Measurements from ENCODE around the gene LARP4B. TPM values are rescaled to one million over a fixed set of nuclear protein-coding genes. Genes with fewer than 3 reads are reported as not detected.

LARP4B gene
- total RNA-seq, 1 donor from 2014 or later, result 33.1 TPM

DNA sequence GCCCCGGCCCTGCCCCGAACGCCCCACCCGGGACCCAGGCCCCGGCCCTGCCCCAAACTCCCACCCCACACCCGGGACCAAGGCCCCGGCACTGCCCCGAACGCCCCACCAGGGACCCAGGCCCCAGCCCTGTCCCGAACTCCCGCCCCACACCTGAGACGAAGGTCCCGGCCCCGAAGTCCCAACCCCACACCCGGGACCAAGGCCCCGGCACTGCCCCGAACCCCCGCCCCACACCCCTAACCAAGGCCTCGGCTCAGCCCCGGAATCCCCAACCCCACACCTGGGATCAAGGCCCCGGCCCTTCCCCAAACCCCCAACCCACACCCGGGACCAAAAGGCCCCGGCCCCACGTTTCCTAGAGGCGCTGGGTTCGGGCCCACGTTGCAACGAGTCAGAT lies 1.1 kb upstream of the LARP4B start:
- Histone ChIP-seq H3K27me3 (no peaks in the 10 kb centered on the region), H4K20me1 (ENCODE audit: low read depth) (peaks cover 33% of the 10 kb centered on the region), H3K9ac (no peak overlapping the region), H3K4me1 (peaks cover 11% of the 10 kb centered on the region), H3K4me2 (peak overlapping the region; percentile 87), H3K9me3 (ENCODE audit: low read depth) (no peaks in the 10 kb centered on the region), H3F3A (ENCODE audit: low read depth) (peaks cover 25% of the 10 kb centered on the region), H3K4me3 (peak overlapping the region; percentile 61), H3K79me2 (ENCODE audit: low read depth) (peaks cover 35% of the 10 kb centered on the region), H3K27ac (no peak overlapping the region), H2AFZ (replicated peaks) (no peak overlapping the region), H3K36me3 (no peaks in the 10 kb centered on the region)
- DNase-seq (ENCODE audit: low spot score), result no peak
- H3K4me1 Mint-ChIP-seq, result peaks cover 21% of the 10 kb centered on the region
- peak overlapping the region; percentile 82 for H3K4me3 Mint-ChIP-seq
- H3K36me3 Mint-ChIP-seq, result peaks cover 3% of the 10 kb centered on the region
- H3K9me3 Mint-ChIP-seq, result no peaks in the 10 kb centered on the region
- TF ChIP-seq, protein P1, sequence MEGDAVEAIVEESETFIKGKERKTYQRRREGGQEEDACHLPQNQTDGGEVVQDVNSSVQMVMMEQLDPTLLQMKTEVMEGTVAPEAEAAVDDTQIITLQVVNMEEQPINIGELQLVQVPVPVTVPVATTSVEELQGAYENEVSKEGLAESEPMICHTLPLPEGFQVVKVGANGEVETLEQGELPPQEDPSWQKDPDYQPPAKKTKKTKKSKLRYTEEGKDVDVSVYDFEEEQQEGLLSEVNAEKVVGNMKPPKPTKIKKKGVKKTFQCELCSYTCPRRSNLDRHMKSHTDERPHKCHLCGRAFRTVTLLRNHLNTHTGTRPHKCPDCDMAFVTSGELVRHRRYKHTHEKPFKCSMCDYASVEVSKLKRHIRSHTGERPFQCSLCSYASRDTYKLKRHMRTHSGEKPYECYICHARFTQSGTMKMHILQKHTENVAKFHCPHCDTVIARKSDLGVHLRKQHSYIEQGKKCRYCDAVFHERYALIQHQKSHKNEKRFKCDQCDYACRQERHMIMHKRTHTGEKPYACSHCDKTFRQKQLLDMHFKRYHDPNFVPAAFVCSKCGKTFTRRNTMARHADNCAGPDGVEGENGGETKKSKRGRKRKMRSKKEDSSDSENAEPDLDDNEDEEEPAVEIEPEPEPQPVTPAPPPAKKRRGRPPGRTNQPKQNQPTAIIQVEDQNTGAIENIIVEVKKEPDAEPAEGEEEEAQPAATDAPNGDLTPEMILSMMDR (IDR thresholded peaks at IDR 0.05), result no peak
- no peak for TF ChIP-seq EZH2 (IDR thresholded peaks at IDR 0.05)
- no peak for TF ChIP-seq EZH2phosphoT487 (IDR thresholded peaks at IDR 0.05)
- no peaks in the 10 kb centered on the region for H3K27me3 Mint-ChIP-seq (ENCODE audit: insufficient read depth, low read depth)
- peak overlapping the region; percentile 95 for H3K27ac Mint-ChIP-seq

DNA sequence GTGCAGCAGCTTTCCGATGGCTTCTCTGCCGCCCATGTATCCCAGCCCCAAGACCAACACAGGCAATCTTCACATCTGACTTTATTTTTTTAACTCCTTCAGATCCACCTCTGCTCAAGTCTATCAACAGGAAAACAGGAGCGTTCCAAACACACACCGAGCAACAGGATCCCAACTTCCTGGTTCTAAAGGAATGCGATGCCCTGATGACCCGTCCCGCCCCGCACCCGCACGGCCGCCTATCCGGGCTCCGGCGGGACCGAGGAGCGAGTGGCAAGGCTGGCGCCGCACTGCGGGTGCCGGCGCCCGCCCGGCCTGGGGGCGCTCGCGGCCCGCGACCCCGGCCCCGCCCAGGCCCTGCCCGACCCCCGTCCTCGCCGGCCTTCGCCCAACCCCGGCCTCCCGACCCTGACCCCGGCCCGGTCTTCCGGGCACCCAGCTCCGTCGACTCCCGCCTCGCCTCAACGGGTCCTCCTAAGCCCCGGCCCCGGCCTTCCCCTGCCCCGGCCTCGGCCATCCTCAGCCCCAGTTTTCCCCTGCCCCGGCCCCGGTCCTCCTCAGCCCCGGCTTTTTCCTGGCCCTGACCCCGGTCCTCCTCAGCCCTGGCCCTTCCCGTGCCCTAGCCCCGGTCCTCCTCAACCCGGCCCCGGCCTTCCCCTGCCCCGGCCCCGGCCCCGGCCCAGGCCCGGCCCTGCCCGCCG lies 730 bp downstream of the LARP4B start:
- H3K9ac ChIP-seq, result peak overlapping the region; percentile 70
- peak overlapping the region; percentile 92 for H3K4me2 ChIP-seq
- Mint-ChIP-seq H3K4me3 (peak overlapping the region; percentile 95), H3K27me3 (ENCODE audit: insufficient read depth, low read depth) (no peaks in the 10 kb centered on the region), H3K27ac (peak overlapping the region; percentile 87), H3K4me1 (peaks cover 21% of the 10 kb centered on the region), H3K9me3 (no peaks in the 10 kb centered on the region), H3K36me3 (peaks cover 3% of the 10 kb centered on the region)
- DNase-seq (ENCODE audit: low spot score), result peak; percentile 82
- peaks cover 11% of the 10 kb centered on the region for H3K4me1 ChIP-seq
- H3K4me3 ChIP-seq, result peak overlapping the region; percentile 99
- no peaks in the 10 kb centered on the region for H3K9me3 ChIP-seq (ENCODE audit: low read depth)
- H3K27ac ChIP-seq, result peak overlapping the region; percentile 96
- H2AFZ ChIP-seq (replicated peaks), result no peak overlapping the region
- no peaks in the 10 kb centered on the region for H3K27me3 ChIP-seq
- peaks cover 25% of the 10 kb centered on the region for H3F3A ChIP-seq (ENCODE audit: low read depth)
- H4K20me1 ChIP-seq (ENCODE audit: low read depth), result peaks cover 52% of the 10 kb centered on the region
- no peak for TF ChIP-seq EZH2 (IDR thresholded peaks at IDR 0.05)
- no peak for TF ChIP-seq EZH2phosphoT487 (IDR thresholded peaks at IDR 0.05)
- TF ChIP-seq, protein P1 (IDR thresholded peaks at IDR 0.05), result no peak
- peaks cover 53% of the 10 kb centered on the region for H3K79me2 ChIP-seq (ENCODE audit: low read depth)
- H3K36me3 ChIP-seq, result no peaks in the 10 kb centered on the region

DNA sequence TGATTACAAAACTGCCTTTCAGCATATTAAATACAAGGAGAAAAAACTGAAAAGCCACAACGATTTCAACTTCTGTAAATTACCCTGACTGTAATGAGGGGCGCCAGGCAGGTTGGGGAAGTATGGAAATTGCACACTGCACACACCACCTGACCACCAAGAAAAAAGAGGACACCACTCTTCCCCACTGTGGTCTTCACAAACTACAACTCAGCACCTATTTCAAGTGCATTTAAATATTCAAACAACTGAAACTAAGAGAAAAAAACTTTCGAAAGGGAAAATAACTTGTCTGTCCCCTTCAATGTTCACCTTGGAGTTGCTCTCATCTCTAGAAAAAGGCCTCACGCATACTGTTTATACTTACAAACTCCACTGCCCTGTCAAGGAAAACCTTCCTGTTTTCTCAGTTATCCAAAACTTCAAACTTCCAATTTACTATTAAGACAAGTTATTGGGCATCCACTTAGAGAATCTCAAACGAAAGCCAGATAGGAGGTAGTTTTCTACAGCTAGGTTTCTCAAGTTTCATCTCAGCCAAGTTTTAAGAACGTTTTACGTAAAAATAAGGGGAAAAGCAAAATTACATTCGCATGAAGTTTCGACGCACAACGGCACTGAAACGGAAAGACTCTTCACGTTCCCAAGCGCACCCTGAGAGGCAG lies 1.4 kb downstream of the LARP4B start:
- Histone ChIP-seq H3K4me2 (peak overlapping the region; percentile 92), H2AFZ (replicated peaks) (no peak overlapping the region), H3K79me2 (ENCODE audit: low read depth) (peaks cover 60% of the 10 kb centered on the region), H3K36me3 (no peaks in the 10 kb centered on the region), H3K9ac (peak overlapping the region; percentile 70), H3K4me3 (peak overlapping the region; percentile 99), H4K20me1 (ENCODE audit: low read depth) (peaks cover 58% of the 10 kb centered on the region), H3K9me3 (ENCODE audit: low read depth) (no peaks in the 10 kb centered on the region), H3K27ac (peak overlapping the region; percentile 96), H3K4me1 (peaks cover 11% of the 10 kb centered on the region), H3F3A (ENCODE audit: low read depth) (peaks cover 23% of the 10 kb centered on the region), H3K27me3 (no peaks in the 10 kb centered on the region)
- Mint-ChIP-seq H3K27me3 (ENCODE audit: insufficient read depth, low read depth) (no peaks in the 10 kb centered on the region), H3K4me1 (peaks cover 21% of the 10 kb centered on the region), H3K27ac (peak overlapping the region; percentile 87), H3K9me3 (no peaks in the 10 kb centered on the region), H3K36me3 (peaks cover 3% of the 10 kb centered on the region), H3K4me3 (peak overlapping the region; percentile 95)
- TF ChIP-seq EZH2 (IDR thresholded peaks at IDR 0.05) (no peak), EZH2phosphoT487 (IDR thresholded peaks at IDR 0.05) (no peak)
- TF ChIP-seq, protein P1 (IDR thresholded peaks at IDR 0.05), result no peak
- DNase-seq (ENCODE audit: low spot score), result no peak

Data from neural progenitor cell (in vitro differentiated cells).